ENCODE measurements around the gene SRGN.

DNA sequence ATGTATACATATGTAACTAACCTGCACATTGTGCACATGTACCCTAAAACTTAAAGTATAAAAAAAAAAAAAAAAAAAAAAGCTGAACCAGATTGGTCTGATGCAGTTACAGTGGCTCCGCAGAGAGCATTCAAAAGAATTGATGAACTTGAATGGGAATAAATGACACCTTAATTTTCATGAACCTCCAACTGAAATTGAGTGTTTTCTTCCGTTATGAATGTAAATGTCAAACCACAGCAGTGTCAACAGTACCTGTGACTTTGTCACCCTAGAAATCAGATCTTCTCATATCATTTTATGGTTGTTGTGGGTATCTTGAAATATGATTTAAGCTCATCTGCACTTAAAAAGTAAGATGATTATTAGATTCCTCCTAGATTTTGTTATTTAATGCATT lies 32.7 kb upstream of the SRGN start:
- TF ChIP-seq GATA2 (IDR thresholded peaks at IDR 0.05; ENCODE audit: low read depth, low read length), result no peak
- TF ChIP-seq GATA3 (IDR thresholded peaks at IDR 0.05; ENCODE audit: low read depth, low read length), result no peak
